ENCODE data around the gene IFNGR1.
"Not testable (repeated sequence)": the region's sequence is repeated elsewhere in the genome, so short reads cannot be mapped to it uniquely, and the experiment has no call there.

Gene IFNGR1

DNA sequence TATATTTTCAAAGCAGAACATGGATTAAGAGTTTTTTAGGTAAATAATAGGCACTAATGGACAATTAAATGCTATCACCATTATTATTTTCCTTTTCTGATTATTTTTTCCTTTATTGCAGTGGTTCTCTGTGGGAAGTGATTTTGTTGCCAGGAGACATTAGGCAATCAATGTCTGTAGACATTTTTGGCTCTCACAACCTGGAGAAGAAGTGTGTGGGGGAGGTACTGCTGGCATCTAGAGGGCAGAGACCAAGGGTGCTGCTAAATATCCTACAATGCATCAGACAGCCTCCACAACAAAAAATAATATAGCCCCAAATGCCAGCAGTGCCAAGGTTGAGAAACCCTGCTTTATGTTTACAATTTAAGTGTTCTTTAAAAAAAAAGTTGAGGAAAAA lies 8.3 kb downstream of the IFNGR1 start:
- DNase-seq = no peak

DNA sequence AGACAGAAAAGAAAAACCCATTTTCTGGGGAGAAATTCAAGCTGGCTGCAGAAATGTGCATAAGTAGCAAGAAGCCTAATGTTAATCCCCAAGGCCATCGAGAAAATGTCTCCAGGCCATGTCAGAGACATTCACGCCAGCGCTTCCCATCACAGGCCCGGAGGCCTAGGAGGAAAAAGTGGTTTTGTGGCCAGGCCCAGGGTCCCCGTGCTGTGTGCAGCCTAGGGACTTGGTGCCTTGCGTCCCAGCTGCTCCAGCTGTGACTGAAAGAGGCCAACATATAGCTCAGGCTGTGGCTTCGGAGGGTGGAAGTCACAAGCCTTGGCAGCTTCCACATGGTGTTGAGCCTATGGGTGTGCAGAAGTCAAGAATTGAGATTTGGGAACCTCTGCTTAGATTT lies 10.9 kb downstream of the IFNGR1 start:
- DNase-seq = no peak

DNA sequence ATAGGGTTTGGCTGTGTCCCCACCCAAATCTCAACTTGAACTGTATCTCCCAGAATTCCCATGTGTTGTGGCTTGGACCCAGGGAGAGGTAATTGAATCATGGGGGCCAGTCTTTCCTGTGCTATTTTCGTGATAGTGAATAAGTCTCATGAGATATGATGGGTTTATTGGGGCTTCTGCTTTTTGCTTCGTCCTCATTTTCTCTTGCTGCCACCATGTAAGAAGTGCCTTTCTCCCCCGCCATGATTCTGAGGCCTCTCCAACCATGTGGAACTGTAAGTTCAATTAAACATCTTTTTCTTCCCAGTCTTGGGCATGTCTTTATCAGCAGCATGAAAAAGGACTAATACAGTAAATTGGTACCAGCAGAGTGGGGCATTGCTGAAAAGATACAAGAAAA lies 11.7 kb downstream of the IFNGR1 start:
- not testable (repeated sequence) for DNase-seq

DNA sequence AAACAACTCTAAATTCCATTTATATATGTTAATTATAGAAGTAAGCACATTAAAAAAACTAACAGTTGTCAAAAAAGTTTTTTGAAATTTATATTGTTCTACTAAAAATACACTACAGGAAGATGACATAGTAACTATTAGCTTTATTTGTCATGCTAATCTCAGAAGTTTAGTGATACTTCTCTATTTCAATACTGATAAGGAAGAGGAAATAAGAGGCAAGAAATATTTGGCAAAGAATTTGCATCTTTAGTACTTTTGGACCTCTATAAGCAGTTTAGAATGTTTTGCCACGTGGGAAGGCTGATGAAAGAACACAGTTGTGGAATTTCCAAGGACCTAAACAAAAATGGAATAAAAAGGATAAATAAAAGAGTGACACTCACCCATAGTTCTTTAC lies 12.6 kb downstream of the IFNGR1 start:
- DNase-seq = no peak

DNA sequence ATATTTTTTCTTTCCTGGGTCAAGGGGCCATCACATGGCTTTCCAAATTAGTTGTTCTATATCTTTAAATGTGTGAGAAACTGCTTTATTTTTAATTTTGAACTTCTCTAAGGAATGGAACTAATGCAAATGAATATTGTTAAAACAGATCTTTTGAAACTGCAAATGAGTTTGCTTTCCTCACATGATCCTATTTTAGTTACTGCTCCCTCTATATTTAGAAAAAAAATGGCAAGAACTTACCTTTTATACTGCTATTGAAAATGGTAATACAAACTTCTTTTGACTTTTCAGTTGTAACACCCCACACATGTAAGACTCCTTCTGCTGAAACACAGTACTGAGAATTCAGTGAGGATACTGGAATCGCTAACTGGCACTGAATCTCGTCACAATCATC lies 15.9 kb downstream of the IFNGR1 start:
- no peak for DNase-seq

DNA sequence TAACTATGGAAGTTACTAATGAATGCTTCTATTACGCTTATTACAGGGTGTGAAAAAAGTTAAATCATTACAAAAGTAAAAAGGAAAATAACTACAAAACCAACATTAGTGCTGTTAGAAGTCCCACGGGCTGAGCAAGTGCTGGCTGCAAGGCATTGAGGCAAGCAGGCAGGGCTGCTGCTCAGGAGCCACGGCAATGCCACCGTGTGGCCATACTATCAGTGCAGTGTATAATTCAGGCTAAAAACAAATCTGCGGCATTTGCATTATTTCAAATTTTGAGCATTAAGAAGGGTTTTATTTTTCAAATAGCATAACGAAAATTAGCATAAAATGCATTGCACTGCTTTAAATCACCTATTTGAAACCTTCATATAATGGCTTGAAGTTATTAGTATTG lies 17.1 kb downstream of the IFNGR1 start:
- DNase-seq = no peak

DNA sequence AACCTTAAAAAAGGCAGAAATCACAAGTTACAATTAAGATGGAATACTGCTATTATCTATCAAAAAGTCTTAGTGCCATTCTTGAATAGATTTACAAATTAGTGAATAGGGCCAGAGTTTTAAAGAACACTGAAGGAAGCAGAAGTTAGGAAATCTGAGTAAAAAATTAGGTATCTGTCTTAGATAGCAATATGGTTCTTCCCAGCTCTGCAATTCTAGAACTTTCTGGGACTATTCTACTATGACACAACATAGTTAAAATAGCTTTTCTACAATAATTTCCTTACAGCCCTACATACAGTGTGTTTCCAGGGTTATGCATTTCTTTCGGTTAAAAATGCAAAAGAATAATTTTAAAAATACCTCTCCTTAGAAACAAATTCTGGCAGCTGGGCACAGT lies 18.2 kb downstream of the IFNGR1 start:
- no peak for DNase-seq

DNA sequence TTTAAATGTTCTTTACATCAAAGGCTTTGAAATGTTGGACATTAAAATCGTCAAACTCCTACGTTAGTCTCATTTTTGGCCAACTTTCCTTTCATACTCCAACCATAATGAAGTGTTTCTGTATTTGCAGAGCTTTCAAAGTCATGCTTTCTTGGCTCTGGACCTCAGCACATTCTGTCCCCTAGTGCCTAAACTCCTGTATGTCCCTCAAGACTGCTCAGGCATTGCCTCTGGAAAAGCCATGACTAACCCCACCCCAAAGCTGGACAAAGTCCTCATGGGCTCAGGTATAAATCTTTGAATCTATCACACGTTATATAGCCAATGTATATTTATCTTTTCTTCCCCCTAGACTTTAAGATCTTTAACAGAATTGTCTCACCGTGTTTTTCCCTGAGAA lies 18.9 kb downstream of the IFNGR1 start:
- DNase-seq = no peak

DNA sequence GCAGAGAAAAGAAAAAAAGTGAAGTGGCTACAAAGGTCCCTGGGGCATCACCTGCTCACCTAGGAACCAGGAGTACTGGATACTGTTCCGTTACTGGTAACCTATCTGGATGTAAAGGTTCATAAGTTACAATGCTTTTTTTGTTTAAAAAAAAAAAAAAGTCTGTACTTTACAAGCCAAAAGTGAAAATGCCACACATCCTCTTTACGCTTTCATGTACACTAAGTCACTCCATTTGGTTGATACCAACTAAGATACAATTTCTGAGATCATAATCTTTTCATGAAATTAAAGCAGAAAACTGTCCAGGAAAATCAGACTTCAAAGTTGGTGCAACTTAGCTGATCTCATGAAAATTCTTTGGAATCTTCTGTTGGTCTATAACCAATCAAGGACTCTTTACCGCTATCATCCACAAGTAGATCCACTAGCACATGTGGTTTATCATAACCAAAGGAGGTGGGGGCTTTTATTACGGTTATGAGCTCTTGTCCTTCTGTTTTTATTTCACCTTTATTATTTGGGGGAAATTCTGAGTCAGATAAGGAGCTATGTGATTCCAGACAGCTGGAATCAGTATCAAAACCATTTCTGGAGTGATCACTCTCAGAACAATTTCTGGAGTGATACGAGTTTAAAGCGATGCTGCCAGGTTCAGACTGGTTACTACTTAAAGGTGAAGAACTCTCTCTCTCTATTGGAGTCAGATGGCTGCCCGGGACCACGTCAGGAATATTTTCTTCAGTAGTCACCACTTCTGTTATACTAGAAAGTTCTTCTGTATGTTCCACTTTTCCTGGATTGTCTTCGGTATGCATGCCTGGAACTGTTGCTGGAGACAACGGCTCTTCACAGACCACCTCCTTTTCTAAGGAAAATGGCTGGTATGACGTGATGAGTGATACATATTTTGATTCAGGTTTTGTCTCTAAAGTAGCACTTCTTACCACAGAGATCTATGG lies 21.2 kb downstream of the IFNGR1 start:
- DNase-seq = no peak

DNA sequence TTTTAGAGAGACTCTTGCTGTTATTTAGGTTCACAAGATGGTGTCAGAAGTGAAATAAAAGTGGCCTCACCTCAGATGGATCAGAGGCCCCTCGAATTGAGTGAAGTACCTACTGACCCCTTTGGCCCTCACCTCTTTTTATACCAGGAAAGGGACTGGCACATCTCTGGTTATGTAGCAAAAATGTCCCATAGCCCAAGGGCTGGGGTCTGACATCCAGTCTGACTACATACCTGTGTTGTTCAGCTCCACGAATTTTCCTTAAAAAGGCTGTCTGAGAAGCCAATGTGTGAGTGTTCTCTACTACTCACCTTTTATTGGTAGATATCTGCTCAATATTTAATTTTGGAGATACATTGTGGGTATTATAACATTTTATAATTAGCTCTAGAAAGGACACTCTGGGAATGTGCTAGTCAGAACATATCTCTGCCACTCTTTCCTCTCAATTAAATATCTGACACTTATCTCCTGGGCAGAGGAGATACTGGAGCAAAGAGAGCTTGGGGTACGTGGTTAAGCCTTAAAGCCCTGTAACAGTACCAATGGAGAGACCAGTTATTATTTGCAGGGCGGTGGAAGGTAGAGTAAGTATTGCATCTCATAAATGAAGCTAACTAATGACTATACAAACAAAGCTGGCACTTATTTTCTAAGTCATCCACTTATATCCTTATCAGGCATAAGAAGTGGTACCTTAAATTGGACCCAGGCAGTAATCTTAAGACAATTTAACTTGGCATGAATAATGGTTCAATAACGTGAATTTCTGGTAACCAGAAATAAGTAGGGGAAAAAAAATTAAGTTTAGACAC lies 25.7 kb downstream of the IFNGR1 start:
- no peak for DNase-seq

DNA sequence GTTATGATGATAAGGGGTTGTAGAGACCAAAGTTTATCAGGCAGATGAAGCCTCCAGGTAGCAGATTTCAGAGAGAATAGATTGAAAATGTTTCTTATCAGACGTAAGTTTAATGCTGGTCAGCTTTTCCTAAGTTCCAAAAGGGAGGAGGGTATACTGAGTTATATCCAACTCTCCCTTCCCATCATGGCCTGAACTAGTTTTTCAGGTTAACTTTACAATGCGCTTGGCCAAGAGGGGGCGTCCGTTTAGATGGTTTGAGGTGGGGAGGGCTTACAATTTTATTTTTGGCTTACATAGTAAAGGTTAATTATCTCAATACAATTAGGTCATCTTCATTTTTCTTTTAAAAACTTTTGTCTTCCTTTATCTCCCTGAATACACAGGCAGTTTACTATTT lies 26.4 kb downstream of the IFNGR1 start:
- DNase-seq = no peak

DNA sequence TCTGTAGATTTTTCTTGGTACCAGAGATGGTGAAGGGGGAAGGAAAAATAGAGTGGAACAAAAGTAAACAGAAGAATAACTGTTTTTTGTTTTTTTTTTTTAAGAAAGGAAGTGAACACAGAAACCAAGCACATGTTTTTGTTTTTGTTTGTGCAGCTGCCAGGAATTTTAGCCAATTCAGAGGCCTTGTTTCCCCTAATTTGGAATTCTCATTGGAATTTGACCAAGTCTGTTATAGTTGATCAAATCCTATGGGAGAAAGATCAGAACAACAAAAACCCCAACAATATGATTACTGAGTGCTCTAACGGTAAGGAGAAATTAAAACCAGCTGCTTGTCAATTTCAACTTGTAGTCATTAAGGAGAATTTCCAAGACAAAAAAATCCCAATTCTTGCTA lies 27.5 kb downstream of the IFNGR1 start:
- no peak for DNase-seq

DNA sequence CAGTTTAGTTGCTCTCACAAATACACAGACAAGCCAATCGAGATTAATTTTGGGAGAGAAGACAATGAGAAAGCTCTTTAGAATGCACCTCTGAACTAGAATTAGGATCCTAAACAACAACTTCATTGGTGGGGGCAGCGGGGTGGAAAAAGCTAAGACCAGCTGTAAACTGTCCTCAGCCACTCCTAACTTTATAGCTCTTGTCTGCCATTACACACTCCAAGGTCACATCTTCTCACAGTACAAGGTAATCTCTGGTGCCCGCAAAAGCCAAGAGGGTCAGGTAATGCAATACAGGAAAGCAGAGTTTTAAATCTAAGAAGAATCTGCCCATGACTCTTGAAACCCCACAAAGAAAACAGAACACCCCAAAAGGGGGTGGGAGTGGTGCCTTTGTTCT lies 27.9 kb downstream of the IFNGR1 start:
- DNase-seq = no peak

DNA sequence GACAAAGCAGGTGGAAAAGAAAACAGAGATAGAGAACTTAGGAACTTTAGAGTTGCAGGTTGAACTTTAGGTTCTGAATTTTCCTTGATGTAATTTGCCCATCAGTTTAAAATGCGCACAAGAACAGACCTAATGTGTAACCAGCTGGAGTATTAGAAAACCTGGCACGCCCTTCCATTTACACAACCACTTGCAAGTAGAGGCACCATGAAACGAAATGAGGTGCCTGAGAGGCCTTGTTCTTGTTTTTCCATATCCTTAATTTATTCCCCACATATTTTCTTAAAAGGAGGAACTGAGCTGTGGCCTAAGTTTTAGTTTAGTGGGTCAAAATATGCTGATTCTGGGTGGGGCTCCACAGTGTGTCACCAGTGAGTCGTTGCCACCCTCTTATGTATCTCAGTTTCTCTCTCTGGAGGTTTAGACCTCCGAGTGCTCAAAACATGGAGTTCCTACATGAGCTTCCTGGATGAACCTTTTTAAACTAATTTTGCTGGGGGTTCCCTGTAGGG lies 28.5 kb downstream of the IFNGR1 start:
- no peak for DNase-seq

DNA sequence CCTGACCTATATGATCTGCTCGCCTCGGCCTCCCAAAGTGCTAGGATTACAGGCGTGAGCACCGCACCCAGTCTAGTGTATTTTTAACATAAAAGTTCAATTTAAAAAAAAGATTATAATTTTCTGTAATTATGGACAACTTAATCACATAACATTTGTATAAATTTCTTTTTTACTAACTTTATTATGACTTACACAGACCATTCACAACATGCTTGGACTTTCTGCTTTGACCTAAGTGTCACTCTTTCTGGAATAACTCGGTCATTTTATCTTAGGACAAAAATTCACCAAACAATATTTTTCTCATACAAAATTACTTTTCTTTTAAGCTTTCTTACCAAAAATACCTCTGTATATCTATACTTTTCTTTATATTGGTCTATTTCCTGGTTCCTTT lies 30.3 kb downstream of the IFNGR1 start:
- DNase-seq = no peak

DNA sequence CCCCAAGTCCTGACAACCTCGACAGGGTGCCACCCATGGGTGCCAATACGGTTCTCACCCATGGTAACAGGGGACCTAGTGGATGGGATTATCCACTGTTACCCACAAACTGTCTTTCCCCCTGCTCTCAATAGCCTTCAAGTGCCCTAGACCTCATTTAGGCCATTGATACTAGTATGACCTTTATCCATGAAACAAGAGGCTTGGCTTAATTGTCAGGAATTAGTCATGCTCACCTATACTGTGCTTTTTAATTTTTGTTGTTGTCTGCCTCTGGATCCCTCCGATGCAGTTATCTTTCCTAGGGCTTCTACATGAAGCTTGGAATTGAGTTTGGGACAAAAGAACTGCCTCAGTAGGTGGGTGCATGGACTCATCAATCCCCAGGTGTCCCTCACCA lies 33.9 kb downstream of the IFNGR1 start:
- no peak for DNase-seq

DNA sequence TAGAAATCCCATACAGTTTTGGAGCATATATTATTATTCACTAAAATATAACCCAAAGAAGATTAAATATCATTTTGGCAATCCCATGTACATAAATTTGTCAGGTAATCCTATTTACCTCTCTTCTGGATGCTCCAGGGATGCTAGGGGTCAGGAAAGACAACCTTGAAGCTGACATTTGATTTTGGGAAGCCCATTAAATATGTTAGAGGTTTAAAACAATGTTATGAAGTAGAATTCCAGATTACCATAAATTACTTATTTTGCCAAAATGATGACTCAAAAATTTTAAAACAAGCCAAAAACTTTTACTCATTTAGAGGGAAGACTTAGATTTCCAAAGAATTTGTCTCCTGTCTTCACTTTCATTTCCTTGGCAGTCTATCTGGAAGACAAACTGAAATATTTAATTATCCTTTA lies 36.5 kb downstream of the IFNGR1 start:
- DNase-seq = no peak

DNA sequence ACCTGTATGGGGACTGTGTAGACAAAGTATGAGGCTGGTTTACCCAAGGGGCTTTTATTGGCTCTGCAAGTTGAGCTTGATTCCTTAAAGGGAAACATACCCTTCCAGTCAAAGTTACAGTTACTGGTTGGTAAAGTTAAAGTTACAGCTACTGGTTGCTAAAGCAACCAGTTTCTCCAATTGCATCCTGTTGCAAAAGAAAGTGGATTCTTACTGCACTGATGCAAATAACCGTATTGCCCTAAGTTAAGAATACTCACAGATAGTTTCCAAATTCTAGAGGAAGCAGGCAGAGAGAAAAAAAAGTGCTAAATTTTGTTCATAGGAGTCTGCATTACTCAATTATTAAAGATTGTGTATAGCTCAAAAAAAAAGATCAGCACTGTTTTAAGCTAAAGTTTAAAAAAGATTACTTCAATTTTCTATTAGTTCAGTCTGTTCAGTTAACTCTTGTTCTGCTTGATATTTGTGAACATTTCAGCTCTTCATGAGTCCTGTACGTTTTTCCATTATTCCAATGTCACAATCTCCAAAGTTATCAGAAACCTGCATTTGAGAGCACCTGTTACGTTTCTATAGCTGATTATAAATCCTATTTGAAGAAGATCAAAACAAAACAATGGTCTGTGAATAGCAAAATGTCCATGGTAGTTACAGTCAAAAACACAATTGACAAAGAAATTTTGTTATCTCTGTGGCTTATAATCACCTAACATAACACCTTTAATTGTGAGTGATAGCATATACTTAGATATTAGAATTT lies 37.1 kb downstream of the IFNGR1 start:
- no peak for DNase-seq

DNA sequence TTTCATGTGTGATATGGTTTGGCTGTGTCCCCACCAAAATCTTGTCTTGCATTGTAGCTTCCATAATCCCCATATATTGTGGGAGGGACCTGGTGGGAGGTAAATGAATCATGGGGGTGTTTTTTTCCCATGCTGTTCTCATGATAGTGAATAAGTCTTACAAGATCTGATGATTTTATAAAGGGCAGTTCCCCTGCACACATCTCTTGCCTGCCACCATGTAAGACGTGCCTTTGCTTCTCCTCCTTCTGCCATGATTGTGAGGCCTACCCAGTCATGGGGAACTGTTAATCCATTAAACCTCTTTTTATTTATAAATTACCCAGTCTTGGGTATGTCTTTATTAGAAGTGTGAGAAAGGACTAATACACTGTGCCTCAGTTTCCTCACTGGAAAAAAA lies 41.6 kb downstream of the IFNGR1 start:
- no peak for DNase-seq

DNA sequence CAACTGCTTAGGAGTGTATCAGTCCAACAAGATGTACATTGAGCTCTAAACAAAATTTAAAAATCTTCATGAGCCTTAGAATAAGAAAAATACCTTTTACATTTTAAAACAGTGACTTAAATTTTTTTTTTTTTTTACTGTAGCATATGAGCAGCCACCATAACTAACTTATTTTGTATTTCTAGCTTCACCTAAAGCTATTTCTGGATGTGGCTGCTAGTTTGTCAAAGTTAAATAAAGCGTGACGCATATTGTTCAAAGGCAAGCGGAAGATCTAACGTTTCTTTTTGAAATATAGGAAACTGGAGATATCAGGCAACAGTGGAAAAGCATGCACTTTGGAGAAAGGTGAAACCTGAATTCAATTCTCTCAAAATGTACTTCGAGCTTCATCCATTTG lies 42.5 kb downstream of the IFNGR1 start:
- DNase-seq = no peak

DNA sequence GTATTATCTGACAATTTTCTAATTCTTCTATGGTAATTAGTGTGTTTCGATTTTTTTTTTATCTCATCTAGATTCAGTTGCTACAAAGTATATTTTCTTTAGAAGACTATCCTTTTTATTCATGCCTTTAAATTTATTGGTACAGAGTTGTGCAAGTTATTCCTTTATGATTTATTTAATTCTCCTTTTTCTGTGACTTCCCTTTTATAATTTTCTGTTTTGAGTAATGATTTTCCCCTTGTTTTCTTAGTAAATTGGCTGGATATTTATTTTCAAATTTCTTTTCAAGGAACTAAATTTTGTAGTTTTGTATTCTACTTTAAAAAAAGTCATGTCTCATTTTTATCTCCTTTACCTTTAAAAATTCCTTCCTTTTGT lies 43.3 kb downstream of the IFNGR1 start:
- no peak for DNase-seq

DNA sequence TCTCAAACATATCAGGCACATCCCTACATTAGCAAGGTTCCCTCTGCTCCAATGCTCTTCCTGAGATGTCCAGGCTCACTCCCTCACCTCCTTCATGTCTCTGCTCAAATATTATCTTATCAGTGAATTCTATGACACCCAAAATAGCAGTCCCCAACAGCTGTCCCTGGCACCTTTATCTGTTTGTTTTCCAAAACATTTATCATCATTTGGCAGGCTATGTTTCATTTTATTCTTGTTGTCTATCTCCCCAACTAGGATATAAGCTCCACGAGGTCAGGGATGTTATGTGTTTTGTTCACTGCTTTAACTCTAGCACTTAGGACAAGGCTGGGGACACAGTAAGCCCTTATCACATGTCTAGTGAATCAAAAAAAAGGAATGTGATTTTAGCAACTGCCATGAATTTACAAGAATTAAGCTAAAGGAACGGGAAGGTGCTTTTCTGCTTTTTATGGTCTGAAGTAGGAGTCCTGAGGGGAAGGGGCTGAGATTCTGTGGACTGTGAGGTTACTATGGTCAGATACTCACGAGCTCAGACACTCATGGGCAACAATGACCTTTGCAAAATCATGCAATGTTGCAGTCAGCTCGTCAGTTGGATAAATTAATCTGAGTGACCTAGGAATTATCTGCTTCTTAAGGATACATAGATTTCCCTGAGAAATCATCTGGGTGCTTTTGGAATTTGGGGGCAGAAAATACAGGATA lies 43.9 kb downstream of the IFNGR1 start:
- no peak for DNase-seq

DNA sequence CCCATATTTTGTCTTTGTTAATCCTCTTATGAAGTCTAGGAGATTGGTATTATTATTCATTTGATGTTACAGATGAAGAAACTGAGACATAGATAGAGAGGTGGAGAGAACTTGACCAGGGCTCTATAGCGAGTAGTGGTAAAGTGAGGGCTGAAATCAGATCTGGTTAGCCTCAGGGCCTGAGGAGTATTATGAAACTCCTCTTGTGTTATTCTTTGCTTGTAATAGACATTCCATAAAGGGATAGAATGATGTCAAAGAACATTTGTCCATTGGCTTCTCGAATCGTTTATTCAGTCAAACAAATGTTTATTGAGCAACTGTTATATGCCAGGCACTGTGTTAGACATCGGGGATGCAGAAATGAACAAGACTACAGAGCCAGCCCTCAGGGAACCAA lies 45.7 kb downstream of the IFNGR1 start, which contains the start of gene IL22RA2:
Gene IL22RA2 (minus strand): TSS at position 144 of the 400 bp plus-strand sequence. CDS start 11,895 bp downstream, outside the sequence.
- DNase-seq = no peak

Measured in GDM1 (cell line).